ENCODE results near the gene MAPK14.

Gene MAPK14

DNA sequence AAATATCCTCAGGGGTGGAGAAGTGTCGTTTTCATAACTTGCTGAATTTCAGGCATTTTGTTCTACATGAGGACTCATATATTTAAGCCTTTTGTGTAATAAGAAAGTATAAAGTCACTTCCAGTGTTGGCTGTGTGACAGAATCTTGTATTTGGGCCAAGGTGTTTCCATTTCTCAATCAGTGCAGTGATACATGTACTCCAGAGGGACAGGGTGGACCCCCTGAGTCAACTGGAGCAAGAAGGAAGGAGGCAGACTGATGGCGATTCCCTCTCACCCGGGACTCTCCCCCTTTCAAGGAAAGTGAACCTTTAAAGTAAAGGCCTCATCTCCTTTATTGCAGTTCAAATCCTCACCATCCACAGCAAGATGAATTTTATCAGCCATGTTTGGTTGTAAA, 82.4 kb downstream of the MAPK14 start:
- Histone ChIP-seq H3K27ac (ENCODE audit: low read depth, low read length, poor library complexity, severe bottlenecking) (peak overlapping the region; percentile 90), H3K4me2 (ENCODE audit: low read length) (no peak overlapping the region), H2AFZ (ENCODE audit: low read length) (no peak overlapping the region), H3F3A (ENCODE audit: insufficient read depth, low read length) (no peaks in the 10 kb centered on the region), H3K9ac (ENCODE audit: low read length) (no peak overlapping the region), H4K20me1 (ENCODE audit: insufficient read depth, low read length) (no peaks in the 10 kb centered on the region), H3K27me3 (ENCODE audit: insufficient read depth, low read length) (no peaks in the 10 kb centered on the region), H3K9me3 (ENCODE audit: low read length) (no peaks in the 10 kb centered on the region), H3K9me2 (ENCODE audit: low read depth, low read length) (no peaks in the 10 kb centered on the region), H3K79me2 (ENCODE audit: insufficient read depth, low read length) (no peaks in the 10 kb centered on the region), H3K36me3 (ENCODE audit: insufficient read depth, low read length) (peaks cover 25% of the 10 kb centered on the region; the same call in 1 of the 2 replicates), H3K4me3 (ENCODE audit: low read depth, low read length, poor library complexity, severe bottlenecking) (no peak overlapping the region), H3K4me1 (ENCODE audit: insufficient read depth, low read length, severe bottlenecking) (peaks cover 65% of the 10 kb centered on the region)
- TF ChIP-seq, protein P1, sequence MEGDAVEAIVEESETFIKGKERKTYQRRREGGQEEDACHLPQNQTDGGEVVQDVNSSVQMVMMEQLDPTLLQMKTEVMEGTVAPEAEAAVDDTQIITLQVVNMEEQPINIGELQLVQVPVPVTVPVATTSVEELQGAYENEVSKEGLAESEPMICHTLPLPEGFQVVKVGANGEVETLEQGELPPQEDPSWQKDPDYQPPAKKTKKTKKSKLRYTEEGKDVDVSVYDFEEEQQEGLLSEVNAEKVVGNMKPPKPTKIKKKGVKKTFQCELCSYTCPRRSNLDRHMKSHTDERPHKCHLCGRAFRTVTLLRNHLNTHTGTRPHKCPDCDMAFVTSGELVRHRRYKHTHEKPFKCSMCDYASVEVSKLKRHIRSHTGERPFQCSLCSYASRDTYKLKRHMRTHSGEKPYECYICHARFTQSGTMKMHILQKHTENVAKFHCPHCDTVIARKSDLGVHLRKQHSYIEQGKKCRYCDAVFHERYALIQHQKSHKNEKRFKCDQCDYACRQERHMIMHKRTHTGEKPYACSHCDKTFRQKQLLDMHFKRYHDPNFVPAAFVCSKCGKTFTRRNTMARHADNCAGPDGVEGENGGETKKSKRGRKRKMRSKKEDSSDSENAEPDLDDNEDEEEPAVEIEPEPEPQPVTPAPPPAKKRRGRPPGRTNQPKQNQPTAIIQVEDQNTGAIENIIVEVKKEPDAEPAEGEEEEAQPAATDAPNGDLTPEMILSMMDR (IDR thresholded peaks at IDR 0.05; ENCODE audit: low read length) = no peak
- no peak for TF ChIP-seq EZH2 (IDR thresholded peaks at IDR 0.05; ENCODE audit: borderline replicate concordance, low read length)

- Histone ChIP-seq H3K4me1 (ENCODE audit: insufficient read depth, low read length, severe bottlenecking) (peaks cover 73% of the 10 kb centered on the region), H4K20me1 (ENCODE audit: insufficient read depth, low read length) (no peaks in the 10 kb centered on the region), H3K79me2 (ENCODE audit: insufficient read depth, low read length) (no peaks in the 10 kb centered on the region), H2AFZ (ENCODE audit: low read length) (no peak overlapping the region), H3K27ac (ENCODE audit: low read depth, low read length, poor library complexity, severe bottlenecking) (peak overlapping the region; percentile 90), H3K9ac (ENCODE audit: low read length) (no peak overlapping the region), H3K9me2 (ENCODE audit: low read depth, low read length) (no peaks in the 10 kb centered on the region), H3K4me3 (ENCODE audit: low read depth, low read length, poor library complexity, severe bottlenecking) (no peak overlapping the region), H3F3A (ENCODE audit: insufficient read depth, low read length) (no peaks in the 10 kb centered on the region), H3K4me2 (ENCODE audit: low read length) (no peak overlapping the region), H3K9me3 (ENCODE audit: low read length) (no peaks in the 10 kb centered on the region), H3K36me3 (ENCODE audit: insufficient read depth, low read length) (peaks cover 18% of the 10 kb centered on the region; the same call in 1 of the 2 replicates), H3K27me3 (ENCODE audit: insufficient read depth, low read length) (no peaks in the 10 kb centered on the region)
- TF ChIP-seq EZH2 (IDR thresholded peaks at IDR 0.05; ENCODE audit: borderline replicate concordance, low read length) = no peak
- TF ChIP-seq, protein P1 (IDR thresholded peaks at IDR 0.05; ENCODE audit: low read length) = no peak
Measured at GRCh38 chr6:36110863-36111262, 83.3 kb downstream of the MAPK14 start.

- peaks cover 16% of the 10 kb centered on the region; the same call in 1 of the 2 replicates for H3K36me3 ChIP-seq (ENCODE audit: insufficient read depth, low read length)
- H3K27ac ChIP-seq (ENCODE audit: low read depth, low read length, poor library complexity, severe bottlenecking) = peak overlapping the region; percentile 90
Measured at GRCh38 chr6:36111526-36111925, 83.9 kb downstream of the MAPK14 start.

More at GRCh38 chr6:36111526-36111925, 83.9 kb downstream of the MAPK14 start:
- Histone ChIP-seq H3K9me2 (ENCODE audit: low read depth, low read length) (no peaks in the 10 kb centered on the region), H3K9me3 (ENCODE audit: low read length) (no peaks in the 10 kb centered on the region), H3K27me3 (ENCODE audit: insufficient read depth, low read length) (no peaks in the 10 kb centered on the region), H3F3A (ENCODE audit: insufficient read depth, low read length) (no peaks in the 10 kb centered on the region), H3K4me1 (ENCODE audit: insufficient read depth, low read length, severe bottlenecking) (peaks cover 80% of the 10 kb centered on the region), H3K9ac (ENCODE audit: low read length) (no peak overlapping the region), H3K4me3 (ENCODE audit: low read depth, low read length, poor library complexity, severe bottlenecking) (no peak overlapping the region), H4K20me1 (ENCODE audit: insufficient read depth, low read length) (no peaks in the 10 kb centered on the region), H3K4me2 (ENCODE audit: low read length) (no peak overlapping the region), H3K79me2 (ENCODE audit: insufficient read depth, low read length) (no peaks in the 10 kb centered on the region), H2AFZ (ENCODE audit: low read length) (no peak overlapping the region)
- TF ChIP-seq, protein P1 (IDR thresholded peaks at IDR 0.05; ENCODE audit: low read length) = no peak
- no peak for TF ChIP-seq EZH2 (IDR thresholded peaks at IDR 0.05; ENCODE audit: borderline replicate concordance, low read length)
